Neural progenitor cell (in vitro differentiated cells): ENCODE results near the gene BCORL1.

Source experiments
- EZH2 ChIP-seq: fragments of 200-600 bp; sonication (generic); IDR thresholded peaks from 2 replicates; pipeline ENCODE4 v1.6.1; 2017; ENCODE audit warnings: antibody characterized with exemption, mild to moderate bottlenecking, moderate library complexity
- TF ChIP-seq, protein P1 (sequence below): fragments of 200-600 bp; sonication (generic); IDR thresholded peaks from 2 replicates; pipeline ENCODE4 v1.5.1; 2017; ENCODE audit warnings: antibody characterized with exemption, mild to moderate bottlenecking

DNA sequence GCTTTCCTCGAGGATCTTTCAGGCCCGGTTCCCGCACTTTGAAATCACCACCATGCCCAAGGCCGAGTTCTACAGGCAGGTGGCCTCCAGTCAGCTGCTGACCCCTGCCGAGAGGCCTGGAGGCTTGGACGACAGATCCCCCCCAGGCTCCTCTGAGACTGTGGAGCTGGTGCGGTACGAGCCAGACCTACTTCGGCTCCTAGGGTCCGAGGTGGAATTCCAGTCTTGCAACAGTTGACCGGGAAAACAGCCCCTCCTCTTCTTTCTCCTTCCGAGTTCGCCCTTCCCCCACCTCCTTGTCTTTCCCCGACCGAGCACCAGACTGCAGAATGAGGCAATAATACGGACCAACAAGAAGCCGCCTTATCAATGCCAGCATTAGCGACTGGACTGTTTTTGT, 73.5 kb downstream of the BCORL1 start:
- TF ChIP-seq, protein P1, sequence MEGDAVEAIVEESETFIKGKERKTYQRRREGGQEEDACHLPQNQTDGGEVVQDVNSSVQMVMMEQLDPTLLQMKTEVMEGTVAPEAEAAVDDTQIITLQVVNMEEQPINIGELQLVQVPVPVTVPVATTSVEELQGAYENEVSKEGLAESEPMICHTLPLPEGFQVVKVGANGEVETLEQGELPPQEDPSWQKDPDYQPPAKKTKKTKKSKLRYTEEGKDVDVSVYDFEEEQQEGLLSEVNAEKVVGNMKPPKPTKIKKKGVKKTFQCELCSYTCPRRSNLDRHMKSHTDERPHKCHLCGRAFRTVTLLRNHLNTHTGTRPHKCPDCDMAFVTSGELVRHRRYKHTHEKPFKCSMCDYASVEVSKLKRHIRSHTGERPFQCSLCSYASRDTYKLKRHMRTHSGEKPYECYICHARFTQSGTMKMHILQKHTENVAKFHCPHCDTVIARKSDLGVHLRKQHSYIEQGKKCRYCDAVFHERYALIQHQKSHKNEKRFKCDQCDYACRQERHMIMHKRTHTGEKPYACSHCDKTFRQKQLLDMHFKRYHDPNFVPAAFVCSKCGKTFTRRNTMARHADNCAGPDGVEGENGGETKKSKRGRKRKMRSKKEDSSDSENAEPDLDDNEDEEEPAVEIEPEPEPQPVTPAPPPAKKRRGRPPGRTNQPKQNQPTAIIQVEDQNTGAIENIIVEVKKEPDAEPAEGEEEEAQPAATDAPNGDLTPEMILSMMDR = no peak
- no peak for TF ChIP-seq EZH2
